Cardiac muscle cell (in vitro differentiated cells and primary cell): Measurements from ENCODE around the gene PXK. TPM values are rescaled to one million over a fixed set of nuclear protein-coding genes. Genes with fewer than 3 reads are reported as not detected.
A peak's percentile ranks its signal among the peaks of the same experiment; 100 is the strongest.

Source experiments
- DNase-seq, 2 donors: peaks; one replicate each; pipeline versions ENCODE4 v3.0.0 to v3.0.0-alpha.2; 2010 to 2017; ENCODE audit warnings: low read depth in 1 of 2, low spot score in 1 of 2
- H3K27ac ChIP-seq: fragments of 200-600 bp; sonication (generic); 2 replicates; pipeline ENCODE4 v1.5.1; 2016
- H3K27me3 ChIP-seq: fragments of 200-600 bp; sonication (generic); 2 replicates; pipeline ENCODE4 v1.6.0; 2016; ENCODE audit warnings: control low read depth
- H3K36me3 ChIP-seq: fragments of 200-600 bp; sonication (generic); 2 replicates; pipeline ENCODE4 v1.5.1; 2016; ENCODE audit warnings: control low read depth
- H3K4me1 ChIP-seq: fragments of 200-600 bp; sonication (generic); 2 replicates; pipeline ENCODE4 v1.8.1; 2017; ENCODE audit warnings: low read depth, mild to moderate bottlenecking, mixed run types
- H3K4me3 ChIP-seq: fragments of 200-600 bp; sonication (generic); 2 replicates; pipeline ENCODE4 v1.5.1; 2016; ENCODE audit warnings: mild to moderate bottlenecking
- H3K9me3 ChIP-seq: fragments of 200-600 bp; sonication (generic); 2 replicates; pipeline ENCODE4 v1.5.1; 2017; ENCODE audit warnings: low read depth, mild to moderate bottlenecking, control low read depth
- CTCF ChIP-seq: IDR thresholded peaks from 2 replicates; pipeline ENCODE4 v1.5.1; 2012; ENCODE audit warnings: low read depth, mild to moderate bottlenecking, low read length
- polyA plus RNA-seq: library from polyadenylated mRNA; unstranded; fragments of >200 nt; fragmentation: Nextera tagmentation; extraction: Ambion mirVana; gene quantifications from 2 replicates; pipeline ENCODE4 v1.2.1, GENCODE V29; 2016
- total RNA-seq: library from RNA; depleted of rRNA; stranded (reverse); fragments of >200 nt; gene quantifications from 2 replicates; pipeline ENCODE4 v1.2.3, GENCODE V29; 2016

PXK gene
- total and polyA plus RNA-seq, 2 experiments from 2014 or later = 18.1 to 26.8 TPM

- DNase-seq = no peak
- no peak for TF ChIP-seq CTCF
- no peaks in the 10 kb centered on the region for H3K9me3 ChIP-seq
- no peaks in the 10 kb centered on the region for H3K27me3 ChIP-seq
- peaks cover 7% of the 10 kb centered on the region for H3K4me1 ChIP-seq
- no peak overlapping the region for H3K4me3 ChIP-seq
- no peaks in the 10 kb centered on the region for H3K36me3 ChIP-seq
- no peak overlapping the region for H3K27ac ChIP-seq
These were observed 34.5 kb upstream of the PXK start for GRCh38 chr3:58298190-58298589.

- H3K4me3 ChIP-seq = no peak overlapping the region
- no peaks in the 10 kb centered on the region for H3K27me3 ChIP-seq
- peaks cover 7% of the 10 kb centered on the region for H3K4me1 ChIP-seq
- no peak for TF ChIP-seq CTCF
- no peak overlapping the region for H3K27ac ChIP-seq
- H3K9me3 ChIP-seq = no peaks in the 10 kb centered on the region
- no peaks in the 10 kb centered on the region for H3K36me3 ChIP-seq
- DNase-seq = no peak
These were observed 33.6 kb upstream of the PXK start for GRCh38 chr3:58299075-58299474.

- peak; percentile 20 to 79 for DNase-seq
These were observed 32.7 kb upstream of the PXK start for GRCh38 chr3:58299839-58300516.

GRCh38 chr3:58305882-58306711 is 26.6 kb upstream of the PXK start, which contains the start of the genes HTD2 and RPP14:
HTD2 (plus strand) TSS chr3:58306520; CDS start chr3:58317614, 11,094 bp downstream.
RPP14 (plus strand) TSS chr3:58306245; CDS start chr3:58310330, 4,085 bp downstream.
- H3K4me3 ChIP-seq = peak within 1 kb of the TSS; percentile 95
- peaks cover 13% of the 10 kb centered on the region for H3K4me1 ChIP-seq
- peak within 1 kb of the TSS; percentile 100 for H3K27ac ChIP-seq
- TF ChIP-seq CTCF = peak; percentile 98
- H3K9me3 ChIP-seq = no peaks in the 10 kb centered on the region
- H3K36me3 ChIP-seq = peaks cover 13% of the 10 kb centered on the region
- no peaks in the 10 kb centered on the region for H3K27me3 ChIP-seq
- peak; percentile 98 to 99 for DNase-seq

More at GRCh38 chr3:58299839-58300516, 32.7 kb upstream of the PXK start:
- Histone ChIP-seq H3K27me3 (no peaks in the 10 kb centered on the region), H3K4me1 (peaks cover 7% of the 10 kb centered on the region), H3K27ac (no peak overlapping the region), H3K4me3 (no peak overlapping the region), H3K9me3 (no peaks in the 10 kb centered on the region), H3K36me3 (no peaks in the 10 kb centered on the region)
- TF ChIP-seq CTCF = peak; percentile 60

- Histone ChIP-seq H3K4me1 (peaks cover 13% of the 10 kb centered on the region), H3K4me3 (peak overlapping the region; percentile 95), H3K27ac (peak overlapping the region; percentile 100), H3K9me3 (no peaks in the 10 kb centered on the region), H3K36me3 (peaks cover 25% of the 10 kb centered on the region), H3K27me3 (no peaks in the 10 kb centered on the region)
- DNase-seq = peak; percentile 47 to 75
- peak; percentile 49 for TF ChIP-seq CTCF
These were observed 25.0 kb upstream of the PXK start for GRCh38 chr3:58307639-58308215.
